HG03025 (cell line): ENCODE data around the gene MTMR11.
"Not testable (repeated sequence)": the region's sequence is repeated elsewhere in the genome, so short reads cannot be mapped to it uniquely, and the experiment has no call there.

ENCODE experiments used
- ATAC-seq: cut with Tn5 transposase; IDR thresholded peaks from one replicate; pipeline ENCODE4 v1.9.1; 2021; ENCODE audit warnings: mild to moderate bottlenecking, moderate library complexity; ENCODE audit not compliant: unreplicated experiment, low FRiP score

The MTMR11 gene, protein sequence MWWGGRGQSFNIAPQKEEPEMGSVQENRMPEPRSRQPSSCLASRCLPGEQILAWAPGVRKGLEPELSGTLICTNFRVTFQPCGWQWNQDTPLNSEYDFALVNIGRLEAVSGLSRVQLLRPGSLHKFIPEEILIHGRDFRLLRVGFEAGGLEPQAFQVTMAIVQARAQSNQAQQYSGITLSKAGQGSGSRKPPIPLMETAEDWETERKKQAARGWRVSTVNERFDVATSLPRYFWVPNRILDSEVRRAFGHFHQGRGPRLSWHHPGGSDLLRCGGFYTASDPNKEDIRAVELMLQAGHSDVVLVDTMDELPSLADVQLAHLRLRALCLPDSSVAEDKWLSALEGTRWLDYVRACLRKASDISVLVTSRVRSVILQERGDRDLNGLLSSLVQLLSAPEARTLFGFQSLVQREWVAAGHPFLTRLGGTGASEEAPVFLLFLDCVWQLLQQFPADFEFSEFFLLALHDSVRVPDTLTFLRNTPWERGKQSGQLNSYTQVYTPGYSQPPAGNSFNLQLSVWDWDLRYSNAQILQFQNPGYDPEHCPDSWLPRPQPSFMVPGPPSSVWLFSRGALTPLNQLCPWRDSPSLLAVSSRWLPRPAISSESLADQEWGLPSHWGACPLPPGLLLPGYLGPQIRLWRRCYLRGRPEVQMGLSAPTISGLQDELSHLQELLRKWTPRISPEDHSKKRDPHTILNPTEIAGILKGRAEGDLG

DNA sequence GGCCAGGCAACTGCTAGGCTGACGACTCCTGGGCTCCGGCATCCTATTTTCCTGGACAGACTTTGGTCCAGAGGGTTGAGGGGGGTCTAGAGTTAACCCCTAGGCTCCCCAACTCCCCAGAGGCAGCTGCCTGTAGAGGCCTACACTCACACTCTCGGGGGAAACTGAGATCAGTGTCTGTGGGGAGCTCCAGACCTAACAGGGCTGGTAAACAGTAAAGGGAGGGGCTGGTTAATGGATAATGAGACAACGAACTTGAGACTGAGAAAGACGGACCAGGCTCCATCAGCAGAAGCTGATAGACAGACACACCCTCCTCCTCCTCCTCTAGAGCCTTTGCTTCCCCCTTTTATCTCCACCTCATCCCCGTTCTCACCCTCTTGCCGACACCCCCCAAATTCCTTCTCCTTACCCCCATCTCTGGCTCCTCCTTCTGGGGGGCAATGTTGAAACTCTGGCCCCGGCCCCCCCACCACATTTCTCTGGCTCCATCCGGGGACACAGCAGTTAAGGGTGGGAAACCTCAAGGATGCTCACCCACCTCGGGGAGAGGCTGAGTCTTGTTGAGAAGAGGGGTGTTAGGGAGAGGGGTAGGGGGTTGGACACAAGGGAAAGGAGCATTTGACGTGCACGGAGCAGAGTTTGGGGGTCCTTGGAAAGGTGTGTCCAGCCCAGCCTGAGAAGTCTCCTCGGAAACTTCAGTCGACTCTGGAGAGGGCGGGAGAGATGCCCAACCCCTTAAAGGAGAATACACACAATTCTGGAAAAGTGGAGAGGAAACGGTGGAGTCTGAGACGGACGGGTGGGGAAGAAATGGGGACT is at the start of gene MTMR11:
MTMR11 (minus strand) TSS at position 710 of the 822 bp plus-strand sequence; CDS start at position 478, 232 bp downstream.
- no peak for ATAC-seq

DNA sequence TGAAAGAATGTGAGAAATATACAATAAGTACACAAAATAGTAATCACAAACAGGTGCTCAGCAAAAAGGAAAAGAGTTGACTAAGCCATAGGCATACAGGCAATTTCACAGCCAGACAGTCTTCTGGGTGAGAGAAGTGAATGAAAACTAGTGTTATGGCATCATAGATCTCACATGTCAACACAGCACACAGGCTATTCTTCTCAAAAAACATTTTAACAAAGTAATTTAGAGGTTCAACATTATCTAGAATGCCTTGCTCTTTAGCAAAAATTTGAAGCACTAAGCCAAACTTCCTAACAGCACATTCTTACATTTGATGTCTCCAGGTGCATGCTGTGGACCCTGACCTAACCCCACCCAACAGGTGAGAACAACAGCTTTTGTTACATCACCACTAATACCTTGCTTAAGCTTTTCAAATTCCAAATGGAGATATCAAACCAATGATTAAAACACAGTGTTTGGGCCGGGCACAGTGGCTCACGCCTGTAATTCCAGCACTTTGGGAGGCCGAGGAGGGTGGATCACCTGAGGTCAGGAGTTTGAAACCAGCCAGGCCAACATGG is 43.4 kb upstream of the MTMR11 start:
- ATAC-seq = no peak

DNA sequence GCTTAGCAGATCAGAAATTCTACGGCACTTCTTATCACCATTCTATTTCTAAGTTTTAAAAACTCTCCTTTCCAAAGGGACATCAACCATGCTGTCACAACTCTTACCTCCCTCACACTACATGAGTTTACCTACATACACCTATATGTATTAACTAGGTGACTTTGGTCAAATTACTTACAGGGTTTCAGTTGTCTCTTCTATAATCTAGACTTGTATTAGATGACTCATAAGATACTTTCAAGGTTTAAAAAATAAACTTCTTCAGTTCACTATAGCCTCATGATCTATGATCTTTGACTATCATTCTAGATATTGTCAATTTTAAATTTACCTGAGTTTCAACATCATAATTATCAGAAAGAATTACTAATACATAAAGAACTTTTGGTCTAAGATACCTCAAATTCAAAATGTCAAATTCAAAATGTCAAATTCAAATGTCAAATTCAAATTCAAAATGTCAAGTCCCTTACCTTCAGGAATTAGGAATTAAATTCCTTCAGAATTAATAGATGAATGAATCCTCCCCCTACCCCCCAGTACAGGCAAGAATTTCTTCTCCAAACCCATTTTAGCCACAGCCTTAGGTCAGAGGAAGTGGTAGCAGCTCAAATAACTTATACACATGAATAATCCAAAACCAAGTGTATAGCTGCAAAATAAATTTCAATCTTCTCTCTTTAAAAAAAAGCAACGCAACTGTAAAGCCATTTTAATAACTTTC is 42.7 kb upstream of the MTMR11 start:
- ATAC-seq = no peak

DNA sequence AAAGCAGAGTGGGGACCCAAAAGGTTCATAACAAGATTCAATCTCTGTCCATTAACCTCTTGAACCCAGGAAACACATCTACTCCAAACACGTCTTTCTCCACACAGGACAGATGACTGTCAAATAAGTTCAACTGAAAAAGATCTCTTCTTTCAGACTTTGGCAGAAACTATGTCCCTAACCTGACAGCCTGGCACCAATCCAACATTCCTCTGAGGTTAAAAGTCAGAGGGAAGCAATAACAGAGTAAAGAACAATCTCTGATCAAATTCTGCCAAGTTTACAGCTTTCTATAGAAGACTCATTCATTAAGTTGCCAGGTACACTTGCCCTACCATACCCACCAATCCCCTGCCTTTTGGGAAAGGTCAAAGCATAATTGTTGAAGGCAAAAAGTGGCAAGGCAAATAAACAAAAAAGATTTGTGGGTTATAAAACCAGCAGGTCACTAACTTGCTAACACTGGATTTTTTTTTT is 41.9 kb upstream of the MTMR11 start:
- ATAC-seq = no peak

DNA sequence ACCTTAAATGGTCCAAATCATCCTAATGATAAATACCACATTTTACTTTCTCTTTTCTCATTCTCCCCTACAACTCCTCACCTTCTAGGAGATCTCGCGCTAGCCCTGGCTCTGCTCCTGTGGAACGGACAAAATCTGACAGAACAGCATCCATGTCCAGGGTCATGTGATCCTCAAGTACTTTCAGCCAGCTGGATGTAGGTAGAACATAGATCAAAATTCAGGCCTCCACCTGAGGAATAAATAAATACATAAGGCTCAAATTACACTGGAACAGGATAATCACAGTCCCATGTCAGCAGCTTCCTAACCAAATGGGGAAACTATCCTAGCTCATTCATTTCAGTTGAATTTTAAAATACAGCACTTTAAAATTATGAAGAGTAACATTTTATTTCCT is 40.7 kb upstream of the MTMR11 start:
- no peak for ATAC-seq

DNA sequence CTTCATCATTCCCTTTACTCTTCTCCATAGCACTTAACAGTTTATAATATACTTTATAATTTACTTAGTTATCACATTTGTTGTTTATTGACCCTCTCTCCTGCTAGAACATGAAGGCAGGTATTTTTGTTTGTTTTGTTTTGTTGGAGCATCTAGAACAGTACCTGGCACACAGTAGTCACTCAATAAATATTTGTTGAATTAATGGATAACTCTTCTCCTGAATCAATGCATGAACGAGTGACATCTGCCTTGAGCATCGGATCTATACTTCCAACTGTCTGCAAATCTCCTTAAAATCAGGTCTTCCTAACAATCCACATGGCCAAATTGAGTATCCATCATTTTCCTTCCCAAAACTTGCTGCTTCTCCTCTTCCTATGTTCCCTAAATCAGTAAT is 35.9 kb upstream of the MTMR11 start:
- ATAC-seq = no peak

DNA sequence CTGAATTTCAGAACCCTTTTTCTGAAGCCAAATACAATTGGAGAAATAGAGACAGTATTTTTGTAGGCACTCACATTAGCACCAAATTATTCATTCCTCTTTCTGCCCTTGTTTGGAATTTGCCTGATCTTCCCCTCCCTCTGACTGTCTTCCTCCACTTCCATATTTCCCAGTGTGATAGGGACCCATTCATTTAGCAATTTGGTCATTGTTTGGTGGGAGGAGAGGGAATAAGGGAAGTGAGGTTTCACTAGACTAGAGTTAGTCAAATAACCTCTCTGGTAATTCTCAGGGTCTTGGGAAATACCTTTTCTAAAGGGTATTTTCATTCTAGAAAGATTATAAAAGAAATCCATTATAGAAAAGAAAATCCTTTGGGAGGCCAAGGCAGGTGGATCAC is 31.0 kb upstream of the MTMR11 start:
- ATAC-seq = no peak

DNA sequence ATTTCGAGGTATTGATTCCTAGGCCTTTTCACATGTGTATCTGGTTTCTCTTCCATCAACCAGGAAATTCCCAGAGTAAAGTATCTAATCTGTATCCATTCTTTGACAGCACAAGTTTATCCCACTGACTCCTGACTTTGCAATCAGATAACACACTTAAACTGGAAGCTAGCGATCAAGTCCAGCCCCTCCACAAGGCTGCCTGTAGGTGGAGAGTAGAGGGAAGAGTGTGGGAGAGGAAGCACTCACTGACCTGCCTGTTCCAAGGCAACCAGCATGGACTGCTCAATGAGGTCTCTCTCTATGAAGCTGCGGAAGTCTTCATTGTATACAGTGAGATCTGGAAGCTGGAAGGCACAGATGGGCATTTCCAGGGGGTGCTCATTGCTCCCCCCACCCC is 30.4 kb upstream of the MTMR11 start:
- ATAC-seq = no peak

DNA sequence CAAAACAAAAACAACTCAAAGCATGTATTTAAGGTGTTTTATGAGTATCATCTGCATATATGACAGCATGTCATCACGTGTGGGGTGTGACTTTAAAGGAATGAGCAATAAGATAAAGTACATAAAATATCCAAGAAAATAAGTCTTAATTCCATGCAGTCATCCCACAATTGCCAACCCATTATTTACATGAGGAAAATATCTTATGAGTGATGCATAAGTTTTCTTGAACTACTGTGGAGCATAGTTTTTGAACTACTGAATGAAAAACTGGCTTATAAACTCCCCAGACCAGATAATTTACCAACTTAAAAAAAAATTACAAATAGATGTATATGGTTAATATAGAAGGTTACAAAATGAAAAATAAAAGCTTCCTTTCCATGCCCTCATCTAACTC is 29.7 kb upstream of the MTMR11 start:
- ATAC-seq = no peak

DNA sequence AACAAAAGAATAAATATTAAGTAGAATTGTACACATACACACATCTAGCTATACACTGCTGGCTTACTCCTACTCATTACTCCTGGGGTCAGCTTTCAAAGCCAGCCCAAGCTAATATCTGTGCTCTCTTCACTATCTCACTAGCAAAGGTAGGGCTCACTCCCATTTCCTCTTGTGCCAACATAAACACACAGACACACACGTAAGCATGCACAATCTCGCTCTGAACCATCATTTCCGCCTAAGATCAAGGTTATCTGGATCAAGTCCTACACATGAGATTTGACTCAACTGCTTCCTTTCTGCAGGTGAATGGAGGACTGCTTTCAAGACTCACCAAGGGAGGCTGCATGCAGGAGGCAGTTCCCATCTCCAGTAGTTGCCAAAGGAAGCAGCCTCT is 28.8 kb upstream of the MTMR11 start:
- ATAC-seq = no peak

DNA sequence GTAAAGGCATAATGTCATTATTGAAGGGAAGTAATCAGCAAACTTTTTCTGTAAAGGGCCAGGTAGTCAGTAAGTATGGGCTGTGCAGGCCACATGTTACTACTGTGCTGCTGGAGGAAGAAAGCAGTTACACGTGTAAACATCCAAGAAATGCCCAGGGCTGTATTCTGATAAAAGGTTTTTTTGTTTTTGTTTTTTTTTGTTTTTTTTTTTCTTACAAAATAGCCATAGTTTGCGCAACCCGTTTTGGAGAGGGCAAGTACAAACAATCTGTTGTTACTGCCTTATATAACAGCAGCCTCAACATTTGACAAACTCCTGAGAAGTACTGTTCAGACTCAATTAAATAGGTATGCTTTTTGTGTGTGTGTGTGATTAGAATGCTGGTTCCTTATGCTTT is 26.7 kb upstream of the MTMR11 start:
- ATAC-seq = no peak

DNA sequence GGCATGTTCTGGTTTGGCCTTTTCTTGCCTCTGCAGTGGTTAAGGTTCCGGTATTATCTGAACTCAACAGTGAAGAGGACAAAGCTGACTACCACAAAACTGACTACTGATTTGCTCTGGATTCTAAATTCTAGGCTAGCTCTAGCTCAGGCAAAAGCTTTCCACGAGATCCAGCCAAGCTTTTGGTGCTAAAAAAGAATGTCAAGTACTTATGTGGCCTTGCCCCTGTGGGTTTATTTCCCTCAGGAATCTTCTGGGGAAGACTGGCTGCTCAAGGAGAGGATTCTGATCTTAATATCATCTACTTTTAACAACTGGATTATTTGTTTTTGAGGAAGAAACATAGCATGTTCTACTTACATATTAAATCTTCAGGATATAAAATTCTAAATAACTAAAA is 26.1 kb upstream of the MTMR11 start:
- no peak for ATAC-seq

DNA sequence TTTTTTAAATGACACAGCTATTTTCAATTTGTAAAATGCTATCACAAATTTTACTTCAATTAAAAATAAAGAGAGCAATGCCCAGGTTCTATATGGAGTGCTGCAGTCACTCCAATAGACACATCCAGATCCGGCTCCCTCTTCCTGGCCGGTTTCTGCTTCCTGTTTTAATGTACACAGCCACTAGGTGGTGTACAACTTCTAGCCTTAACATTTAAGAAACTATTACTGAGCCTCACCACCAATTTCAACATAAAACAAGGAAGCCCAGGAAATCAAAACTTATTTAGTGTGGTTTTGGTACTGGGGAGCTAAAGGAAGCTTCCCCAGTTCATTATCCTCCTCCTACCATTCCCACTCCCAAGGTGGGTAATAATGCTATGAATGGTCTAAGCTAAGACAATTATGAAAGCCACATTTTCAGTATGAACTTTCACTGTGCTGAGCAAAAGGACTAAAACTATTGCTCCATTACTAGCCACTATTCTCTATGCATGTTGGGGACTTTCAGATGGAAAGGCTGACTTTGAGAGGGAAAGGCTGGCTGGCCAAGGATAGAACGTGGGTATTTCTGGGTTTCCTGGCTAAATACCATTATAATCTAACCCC is 25.5 kb upstream of the MTMR11 start:
- no peak for ATAC-seq

DNA sequence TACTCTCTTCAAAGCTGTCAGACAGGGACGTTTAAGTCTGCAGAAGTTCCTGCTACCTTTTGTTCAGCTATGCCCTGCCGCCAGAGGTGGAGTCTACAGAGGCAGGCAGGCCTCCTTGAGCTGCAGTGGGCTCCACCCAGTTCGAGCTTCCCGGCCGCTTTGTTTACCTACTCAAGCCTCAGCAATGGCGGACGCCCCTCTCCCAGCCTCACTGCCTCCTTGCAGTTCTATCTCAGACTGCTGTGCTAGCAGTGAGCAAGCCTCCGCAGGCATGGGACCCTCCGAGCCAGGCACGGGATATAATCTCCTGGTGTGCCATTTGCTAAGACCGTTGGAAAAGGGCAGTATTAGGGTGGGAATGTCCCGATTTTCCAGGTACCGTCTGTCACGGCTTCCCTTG is 20.9 kb upstream of the MTMR11 start:
- not testable (repeated sequence) for ATAC-seq

DNA sequence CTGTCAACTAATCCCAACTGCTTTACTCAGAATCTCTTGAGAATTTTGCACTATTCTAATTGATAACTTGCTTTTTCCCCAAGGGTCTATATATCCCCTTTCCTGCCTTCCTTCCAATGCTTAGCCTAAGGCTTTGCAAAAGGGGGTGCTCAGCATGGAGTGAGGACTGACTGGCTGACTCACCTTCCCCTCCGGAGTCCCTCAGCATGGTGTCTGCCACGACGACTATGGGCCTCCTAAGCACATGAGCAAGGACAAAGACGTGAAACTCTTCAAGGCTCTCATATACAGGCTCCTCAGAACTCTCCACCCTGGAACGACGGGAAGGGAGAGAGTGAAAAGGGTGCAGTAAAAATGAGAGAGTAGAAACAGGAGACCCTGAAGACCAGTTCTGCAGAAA is 13.2 kb upstream of the MTMR11 start:
- no peak for ATAC-seq

DNA sequence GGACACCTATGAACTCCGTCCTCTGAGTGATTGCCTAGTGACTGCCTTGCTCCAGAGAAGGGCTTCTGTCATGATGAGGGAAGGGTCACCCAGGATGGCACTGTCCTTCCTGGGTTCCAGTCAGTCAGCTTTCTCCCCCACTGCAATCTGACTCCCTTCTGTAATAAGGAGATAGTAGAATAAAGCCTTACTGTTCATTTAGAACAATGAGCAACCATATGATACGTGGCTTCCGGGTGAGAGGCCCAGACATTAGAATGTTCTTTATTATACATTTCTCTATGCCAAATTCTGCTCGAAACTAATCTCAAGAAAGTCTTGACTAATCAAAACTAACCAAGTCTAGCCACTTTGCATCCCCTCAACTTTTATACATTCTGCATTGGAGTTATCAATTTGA is 8.5 kb upstream of the MTMR11 start:
- no peak for ATAC-seq

DNA sequence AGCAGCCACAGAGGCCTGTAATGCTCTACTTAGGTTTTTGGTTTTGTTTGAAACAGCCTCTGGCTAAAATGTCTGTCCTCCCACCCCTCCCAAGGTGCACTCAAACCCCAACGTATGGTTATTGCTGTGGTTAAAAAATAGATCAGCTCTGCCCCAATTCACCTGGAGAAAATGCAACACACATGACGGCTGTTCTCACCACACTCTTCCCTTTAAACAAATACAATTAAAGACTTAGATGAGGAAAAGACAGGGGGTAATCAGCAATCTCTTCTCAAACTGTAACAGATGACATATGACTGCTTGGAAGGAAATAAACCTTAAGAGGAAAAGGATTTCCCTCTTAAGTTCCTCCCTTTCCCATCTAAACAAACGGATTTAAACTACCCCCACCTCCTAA is 6.2 kb upstream of the MTMR11 start:
- no peak for ATAC-seq

DNA sequence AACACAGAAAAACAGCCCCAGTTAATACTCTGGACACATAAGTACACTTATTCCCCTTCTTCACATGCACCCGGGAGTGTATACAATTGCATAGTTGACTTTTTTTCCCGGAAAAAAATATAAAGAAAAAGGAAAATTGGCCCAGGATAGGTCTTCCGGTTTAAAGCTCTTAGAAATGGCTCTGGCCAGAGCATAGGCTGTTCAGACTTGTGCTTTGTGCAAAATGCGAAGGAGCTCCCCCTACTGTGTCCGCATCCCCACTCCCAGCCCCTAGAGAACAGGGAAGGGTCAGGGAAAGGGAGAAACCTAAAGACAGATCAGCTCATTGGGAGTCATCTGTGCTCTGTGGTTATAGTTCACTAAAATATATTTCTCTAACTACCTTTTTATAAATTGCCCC is 5.5 kb upstream of the MTMR11 start:
- ATAC-seq = no peak

DNA sequence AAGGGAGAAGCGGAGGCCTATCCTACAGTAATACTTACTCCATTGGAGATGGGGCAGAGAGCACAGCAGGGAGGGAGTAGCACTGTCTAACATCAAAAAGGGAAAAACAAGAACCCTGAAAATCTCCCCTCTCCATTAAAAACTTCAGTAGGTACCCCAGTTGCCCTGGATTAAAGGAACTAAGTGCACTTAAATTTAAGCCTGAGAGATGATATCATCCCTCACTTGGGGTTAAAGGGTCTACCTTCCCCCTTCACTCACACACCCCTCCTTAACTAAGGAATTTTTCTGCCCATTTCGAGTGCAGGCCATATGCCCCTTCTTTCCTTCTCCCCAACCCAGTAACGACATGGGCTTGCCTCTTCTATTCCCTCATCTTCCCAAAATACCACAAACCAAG is 3.7 kb upstream of the MTMR11 start:
- no peak for ATAC-seq

DNA sequence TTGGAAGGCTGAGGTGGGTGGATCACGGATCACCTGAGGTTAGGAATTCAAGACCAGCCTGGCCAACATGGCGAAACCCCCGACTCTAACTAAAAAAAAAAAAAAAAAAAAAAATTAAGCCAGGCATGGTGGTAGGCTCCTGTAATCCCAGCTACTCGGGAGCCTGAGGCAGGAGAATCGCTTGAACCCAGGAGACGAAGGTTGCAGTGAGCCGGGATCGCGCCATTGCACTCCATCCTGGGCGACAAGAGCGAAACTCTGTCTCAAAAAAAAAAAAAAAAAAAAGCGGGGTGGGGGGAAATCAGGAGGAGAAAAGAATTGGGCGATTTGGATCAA is 2.0 kb upstream of the MTMR11 start:
- not testable (repeated sequence) for ATAC-seq
